ENCODE measurements around the gene SLX9. TPM values are rescaled to one million over a fixed set of nuclear protein-coding genes. Genes with fewer than 3 reads are reported as not detected.
A peak's percentile ranks its signal among the peaks of the same experiment; 100 is the strongest.

Gene SLX9
- total and polyA plus RNA-seq, 8 donors = 5.4 to 83.4 (median 19.3) TPM

DNA sequence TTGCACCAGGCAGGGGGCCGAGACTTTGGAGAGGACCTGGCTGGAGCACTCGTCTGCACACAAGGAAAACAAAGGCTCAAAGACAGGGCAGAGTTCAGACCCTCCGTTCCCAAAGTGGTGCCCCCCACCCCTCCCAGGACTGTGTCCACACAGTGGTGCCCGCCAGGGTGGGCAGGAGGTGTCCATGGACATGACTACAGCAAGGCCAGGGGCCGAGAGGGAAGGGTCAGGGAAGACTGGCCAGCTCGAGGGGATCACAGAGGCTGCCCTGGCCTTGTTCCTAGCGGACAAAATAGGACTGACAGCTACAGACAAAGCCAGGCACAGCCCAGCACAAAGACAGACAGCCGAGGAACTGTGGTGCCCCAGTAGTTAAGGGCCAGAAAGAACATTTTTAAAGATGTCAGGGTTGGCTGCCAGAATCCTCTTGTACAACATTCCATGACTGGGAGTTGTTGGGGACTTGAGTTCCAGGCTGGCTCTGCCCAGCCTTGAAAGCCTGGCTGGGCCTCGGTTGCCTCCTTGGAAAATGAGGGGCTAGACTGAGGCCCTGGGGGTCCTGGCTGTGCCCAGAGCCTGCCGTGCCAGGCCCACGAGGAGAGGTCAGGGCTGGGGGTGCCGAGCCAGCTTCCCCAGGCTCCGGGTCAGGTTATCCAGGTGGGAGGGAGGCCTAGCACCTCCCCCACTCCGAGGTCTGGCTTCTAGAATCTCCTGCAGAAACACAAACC lies 63.7 kb downstream of the SLX9 start:
- TF ChIP-seq POLR2AphosphoS5 (IDR thresholded peaks at IDR 0.05) = no peak
- no peak for TF ChIP-seq POLR2A (IDR thresholded peaks at IDR 0.05)
- no peak for TF ChIP-seq EP300 (IDR thresholded peaks at IDR 0.05)
- TF ChIP-seq, protein P1, sequence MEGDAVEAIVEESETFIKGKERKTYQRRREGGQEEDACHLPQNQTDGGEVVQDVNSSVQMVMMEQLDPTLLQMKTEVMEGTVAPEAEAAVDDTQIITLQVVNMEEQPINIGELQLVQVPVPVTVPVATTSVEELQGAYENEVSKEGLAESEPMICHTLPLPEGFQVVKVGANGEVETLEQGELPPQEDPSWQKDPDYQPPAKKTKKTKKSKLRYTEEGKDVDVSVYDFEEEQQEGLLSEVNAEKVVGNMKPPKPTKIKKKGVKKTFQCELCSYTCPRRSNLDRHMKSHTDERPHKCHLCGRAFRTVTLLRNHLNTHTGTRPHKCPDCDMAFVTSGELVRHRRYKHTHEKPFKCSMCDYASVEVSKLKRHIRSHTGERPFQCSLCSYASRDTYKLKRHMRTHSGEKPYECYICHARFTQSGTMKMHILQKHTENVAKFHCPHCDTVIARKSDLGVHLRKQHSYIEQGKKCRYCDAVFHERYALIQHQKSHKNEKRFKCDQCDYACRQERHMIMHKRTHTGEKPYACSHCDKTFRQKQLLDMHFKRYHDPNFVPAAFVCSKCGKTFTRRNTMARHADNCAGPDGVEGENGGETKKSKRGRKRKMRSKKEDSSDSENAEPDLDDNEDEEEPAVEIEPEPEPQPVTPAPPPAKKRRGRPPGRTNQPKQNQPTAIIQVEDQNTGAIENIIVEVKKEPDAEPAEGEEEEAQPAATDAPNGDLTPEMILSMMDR (IDR thresholded peaks at IDR 0.05) = no peak
- intact Hi-C loops (cut with DNase I; ENCODE audit: low total_unique reads) = no loop called here
- 64 to 68% (median 65%) methylated on average over 13 to 14 of the region's 14 CpGs for WGBS, 5 donors
- Histone ChIP-seq H3K4me3 (no peak overlapping the region), H3K27ac (peak overlapping the region in 2 of 5 donors; percentile 46 to 67), H3K27me3 (peaks cover 0 to 15% (median 2%) of the 10 kb centered on the region in 3 donors), H3K9me3 (no peaks in the 10 kb centered on the region), H3K36me3 (no peaks in the 10 kb centered on the region), H3K4me1 (peaks cover 0 to 37% (median 13%) of the 10 kb centered on the region in 4 donors)
- DNase-seq = no peak

DNA sequence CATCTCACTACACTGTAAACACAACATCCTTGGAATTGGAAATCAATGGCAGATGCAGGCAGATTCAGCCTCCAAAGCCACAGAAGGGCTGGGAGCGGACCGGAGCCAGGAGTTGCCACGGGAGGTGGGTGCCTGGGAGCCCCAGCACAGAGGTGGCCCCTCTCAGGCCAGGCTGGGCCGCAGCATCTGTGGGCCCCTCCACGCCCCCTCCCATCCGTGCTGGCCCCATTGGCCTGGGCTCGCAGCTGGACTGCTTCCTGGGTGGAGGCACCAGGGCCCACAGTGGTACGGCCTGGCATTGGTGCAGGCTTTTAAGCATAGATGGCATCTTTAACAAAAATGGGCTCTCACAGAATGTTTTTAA lies 64.2 kb downstream of the SLX9 start:
- WGBS, 5 donors = 88 to 95% (median 89%) methylated on average over 3 to 8 of the region's 8 CpGs
- peaks cover 0 to 13% (median 2%) of the 10 kb centered on the region in 3 donors for H3K27me3 ChIP-seq
- no peaks in the 10 kb centered on the region for H3K36me3 ChIP-seq
- TF ChIP-seq POLR2AphosphoS5 (IDR thresholded peaks at IDR 0.05) (no peak), POLR2A (IDR thresholded peaks at IDR 0.05) (no peak), EP300 (IDR thresholded peaks at IDR 0.05) (no peak)
- TF ChIP-seq, protein P1 (IDR thresholded peaks at IDR 0.05) = no peak
- no peak overlapping the region for H3K4me3 ChIP-seq
- intact Hi-C loops (cut with DNase I; ENCODE audit: low total_unique reads) = no loop called here
- peaks cover 0 to 33% (median 13%) of the 10 kb centered on the region in 4 donors for H3K4me1 ChIP-seq
- peak overlapping the region in 2 of 5 donors; percentile 46 to 67 for H3K27ac ChIP-seq
- no peak for DNase-seq
- no peaks in the 10 kb centered on the region for H3K9me3 ChIP-seq

DNA sequence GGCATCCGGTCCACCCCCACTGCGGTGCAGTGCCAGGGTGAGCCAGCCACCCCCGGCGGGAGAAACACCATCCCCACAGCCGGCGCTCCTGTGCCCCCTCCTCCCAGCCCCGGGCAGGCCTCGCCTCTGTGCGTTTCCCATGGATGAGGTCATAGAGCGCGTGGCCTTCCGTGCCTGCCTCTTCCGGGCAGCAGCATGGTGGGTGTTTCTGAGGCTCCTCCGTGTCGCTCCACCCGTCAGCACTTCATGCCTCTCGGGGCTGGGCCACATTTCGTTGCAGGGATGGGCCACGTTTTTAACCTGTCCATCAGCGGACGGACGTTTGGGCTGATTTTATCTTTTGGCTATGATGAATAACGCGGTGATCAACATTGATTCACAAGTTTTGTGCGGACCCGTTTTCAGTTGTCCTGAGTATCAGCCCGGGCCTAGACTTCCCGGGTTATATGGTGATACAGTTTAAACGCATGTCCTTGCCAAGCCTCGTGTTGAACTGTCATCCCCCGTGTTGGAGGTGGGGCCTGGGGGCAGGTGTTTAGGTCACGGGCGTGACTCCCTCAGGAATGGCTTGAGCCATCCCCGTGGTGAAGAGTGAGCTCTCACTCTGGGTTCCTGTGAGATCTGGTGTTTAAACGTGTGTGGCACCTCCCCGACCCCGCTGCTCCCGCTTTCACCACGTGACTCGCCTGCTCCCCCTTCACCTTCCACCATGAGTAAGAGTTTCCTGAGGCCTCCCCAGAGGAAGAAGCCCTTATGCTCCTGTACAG lies 64.8 kb downstream of the SLX9 start:
- Histone ChIP-seq H3K4me3 (no peak overlapping the region), H3K36me3 (no peaks in the 10 kb centered on the region), H3K9me3 (no peaks in the 10 kb centered on the region), H3K4me1 (peaks cover 0 to 33% (median 13%) of the 10 kb centered on the region in 4 donors), H3K27me3 (peaks cover 0 to 13% (median 2%) of the 10 kb centered on the region in 3 donors), H3K27ac (peak overlapping the region in 1 of 5 donors; percentile 67)
- DNase-seq = no peak
- WGBS, 5 donors = 81 to 92% (median 83%) methylated on average over 39 to 40 of the region's 40 CpGs
- TF ChIP-seq POLR2A (IDR thresholded peaks at IDR 0.05) (no peak), EP300 (IDR thresholded peaks at IDR 0.05) (no peak), POLR2AphosphoS5 (IDR thresholded peaks at IDR 0.05) (no peak)
- TF ChIP-seq, protein P1 (IDR thresholded peaks at IDR 0.05) = no peak
- intact Hi-C loops (cut with DNase I; ENCODE audit: low total_unique reads) = no loop called here

DNA sequence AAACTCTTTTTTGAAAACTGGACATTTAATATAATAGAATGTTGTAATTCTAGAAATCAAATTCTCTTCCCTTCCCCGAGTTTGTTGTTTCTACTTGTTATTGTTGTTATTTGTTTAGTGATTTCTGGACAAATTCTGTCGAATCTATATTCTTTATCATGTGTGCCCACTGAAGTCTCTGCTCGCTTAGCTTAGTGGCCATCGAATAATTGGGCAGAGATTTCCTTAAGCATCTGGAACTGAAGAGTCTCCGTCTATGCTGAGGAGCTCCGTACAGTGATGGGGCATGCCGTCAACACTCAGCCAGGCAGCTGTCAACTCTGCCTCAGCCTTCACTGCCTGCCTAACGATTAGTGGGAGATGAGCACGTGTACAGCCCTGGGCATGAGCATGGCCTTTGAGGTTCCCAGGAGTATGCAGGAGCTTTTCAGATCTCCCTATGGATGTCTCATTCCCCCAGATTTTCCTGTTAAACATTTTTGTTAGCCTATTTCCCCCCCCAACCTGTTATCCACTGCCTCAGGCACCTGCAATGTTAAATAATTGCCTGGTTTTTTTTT lies 66.8 kb downstream of the SLX9 start:
- 76 to 85% (median 82%) methylated on average over 9 of the region's 9 CpGs for WGBS, 5 donors
- Histone ChIP-seq H3K4me3 (no peak overlapping the region), H3K9me3 (no peaks in the 10 kb centered on the region), H3K27me3 (peaks cover 0 to 12% (median 0%) of the 10 kb centered on the region in 3 donors), H3K4me1 (peaks cover 0 to 17% (median 5%) of the 10 kb centered on the region in 4 donors), H3K36me3 (no peaks in the 10 kb centered on the region), H3K27ac (no peak overlapping the region)
- intact Hi-C loops (cut with DNase I; ENCODE audit: low total_unique reads) = no loop called here
- DNase-seq = no peak
- no peak for TF ChIP-seq POLR2AphosphoS5 (IDR thresholded peaks at IDR 0.05)
- no peak for TF ChIP-seq EP300 (IDR thresholded peaks at IDR 0.05)
- TF ChIP-seq POLR2A (IDR thresholded peaks at IDR 0.05) = no peak
- TF ChIP-seq, protein P1 (IDR thresholded peaks at IDR 0.05) = no peak

All from stomach (tissue), 9 donors.